HEK293T (cell line): ENCODE data around the gene MROH2A.
A peak's percentile ranks its signal among the peaks of the same experiment; 100 is the strongest.

Experiments used
- CTCF ChIA-PET: fragments of 350-600 bp; formaldehyde crosslinking; extraction: SDS; loops from one replicate; lab custom pipeline; 2021; ENCODE audit warnings: antibody characterized with exemption, inconsistent platforms; lab: Yijun Ruan, JAX
- POLR2A ChIA-PET: fragments of 350-600 bp; formaldehyde crosslinking; extraction: SDS; loops from one replicate; lab custom pipeline; 2020; ENCODE audit warnings: antibody characterized with exemption, inconsistent platforms; lab: Yijun Ruan, JAX
- DNase-seq: peaks from one replicate; pipeline ENCODE4 v3.0.0; 2012; ENCODE audit warnings: mixed read lengths; ENCODE audit errors: extremely low spot score
- ARNT ChIP-seq: fragments of 450-650 bp; IDR thresholded peaks from 2 replicates; pipeline ENCODE4 v1.6.1; 2017; ENCODE audit warnings: mild to moderate bottlenecking
- BHLHE40 ChIP-seq: fragments of 450-650 bp; IDR thresholded peaks from 2 replicates; pipeline ENCODE4 v1.6.1; 2016; ENCODE audit warnings: mild to moderate bottlenecking, moderate library complexity, borderline replicate concordance
- CTBP1 ChIP-seq: fragments of 450-650 bp; IDR thresholded peaks from 2 replicates; pipeline ENCODE4 v1.6.1; 2016; ENCODE audit warnings: borderline replicate concordance
- ELF4 ChIP-seq: fragments of 450-650 bp; IDR thresholded peaks from 2 replicates; pipeline ENCODE4 v1.6.1; 2017; ENCODE audit warnings: antibody characterized with exemption
- FOXA1 ChIP-seq: fragments of 450-650 bp; IDR thresholded peaks from 2 replicates; pipeline ENCODE4 v1.6.1; 2016; ENCODE audit warnings: mild to moderate bottlenecking
- FOXK2 ChIP-seq: fragments of 450-650 bp; IDR thresholded peaks from 2 replicates; pipeline ENCODE4 v1.6.1; 2016; ENCODE audit warnings: mild to moderate bottlenecking
- FOXM1 ChIP-seq: fragments of 450-650 bp; IDR thresholded peaks from 2 replicates; pipeline ENCODE4 v1.6.1; 2017; ENCODE audit warnings: mild to moderate bottlenecking, borderline replicate concordance
- HDGF ChIP-seq: fragments of 450-650 bp; IDR thresholded peaks from 2 replicates; pipeline ENCODE4 v1.6.1; 2017; ENCODE audit warnings: antibody characterized with exemption, borderline replicate concordance
- L3MBTL2 ChIP-seq: fragments of 450-650 bp; conservative IDR thresholded peaks from 2 replicates; pipeline ENCODE4 v1.6.1; 2016; ENCODE audit warnings: mild to moderate bottlenecking
- LEF1 ChIP-seq: fragments of 450-650 bp; IDR thresholded peaks from 2 replicates; pipeline ENCODE4 v1.6.1; 2017; ENCODE audit warnings: mild to moderate bottlenecking, borderline replicate concordance
- NFRKB ChIP-seq: fragments of 450-650 bp; IDR thresholded peaks from 2 replicates; pipeline ENCODE4 v1.6.1; 2016; ENCODE audit warnings: mild to moderate bottlenecking, moderate library complexity
- SP1 ChIP-seq: fragments of 450-650 bp; IDR thresholded peaks from 2 replicates; pipeline ENCODE4 v1.6.1; 2017
- SUZ12 ChIP-seq: fragments of 450-650 bp; IDR thresholded peaks from 2 replicates; pipeline ENCODE4 v1.6.1; 2016; ENCODE audit warnings: mild to moderate bottlenecking
- TARDBP ChIP-seq: fragments of 450-650 bp; IDR thresholded peaks from 2 replicates; pipeline ENCODE4 v1.6.1; 2016
- ZNF384 ChIP-seq: fragments of 450-650 bp; IDR thresholded peaks from 2 replicates; pipeline ENCODE4 v1.6.1; 2016
- TF ChIP-seq, protein P1 (sequence below): fragments of 450-650 bp; IDR thresholded peaks from 2 replicates; pipeline ENCODE4 v1.6.1; 2016

Gene MROH2A

GRCh38 chr2:233831011-233831721 lies 53.0 kb downstream of the MROH2A start:
- no peak for DNase-seq
- CTCF ChIA-PET, result no interaction called here

DNA sequence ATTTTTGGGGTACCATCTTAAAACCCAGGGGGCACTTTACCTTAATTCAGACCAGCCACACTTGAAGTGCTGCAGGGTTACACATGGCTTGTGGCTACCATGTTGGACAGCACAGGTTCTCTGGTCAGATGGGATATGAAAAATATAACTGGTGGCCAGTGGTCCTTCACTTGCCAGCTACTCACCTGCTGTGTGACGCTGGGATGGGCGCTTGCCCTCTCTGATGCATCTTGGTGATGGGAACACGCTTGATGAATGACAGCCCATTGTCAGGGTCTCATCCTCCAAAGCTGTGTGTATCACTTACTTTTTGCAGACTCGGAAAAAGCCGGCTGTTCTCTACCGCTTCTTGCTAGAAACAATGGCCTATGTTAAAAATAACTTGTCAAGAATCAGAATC lies 53.7 kb downstream of the MROH2A start:
- TF ChIP-seq LEF1 (no peak), ELF4 (no peak), SUZ12 (no peak), TARDBP (no peak), FOXM1 (no peak), FOXA1 (no peak), ARNT (no peak), L3MBTL2 (no peak), ZNF384 (no peak), CTBP1 (no peak), SP1 (no peak), FOXK2 (no peak), HDGF (no peak), BHLHE40 (no peak), NFRKB (no peak)
- TF ChIP-seq, protein P1, sequence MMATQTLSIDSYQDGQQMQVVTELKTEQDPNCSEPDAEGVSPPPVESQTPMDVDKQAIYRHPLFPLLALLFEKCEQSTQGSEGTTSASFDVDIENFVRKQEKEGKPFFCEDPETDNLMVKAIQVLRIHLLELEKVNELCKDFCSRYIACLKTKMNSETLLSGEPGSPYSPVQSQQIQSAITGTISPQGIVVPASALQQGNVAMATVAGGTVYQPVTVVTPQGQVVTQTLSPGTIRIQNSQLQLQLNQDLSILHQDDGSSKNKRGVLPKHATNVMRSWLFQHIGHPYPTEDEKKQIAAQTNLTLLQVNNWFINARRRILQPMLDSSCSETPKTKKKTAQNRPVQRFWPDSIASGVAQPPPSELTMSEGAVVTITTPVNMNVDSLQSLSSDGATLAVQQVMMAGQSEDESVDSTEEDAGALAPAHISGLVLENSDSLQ, result no peak
- ChIA-PET POLR2A (interaction anchor here (1.2 kb wide), 1 partner anchor 24 kb away, joined by 3 read pairs; no protein-coding TSS in a partner anchor), CTCF (interaction anchor here (2.1 kb wide), 1 partner anchor 8 kb away, joined by 5 read pairs; no protein-coding TSS in a partner anchor)
- DNase-seq, result no peak

More at GRCh38 chr2:233831011-233831721, 53.0 kb downstream of the MROH2A start:
- POLR2A ChIA-PET, result interaction anchor here (1.2 kb wide), 1 partner anchor 23 kb away, joined by 3 read pairs; no protein-coding TSS in a partner anchor
- TF ChIP-seq FOXM1 (no peak), HDGF (no peak), ELF4 (no peak), L3MBTL2 (no peak), FOXK2 (no peak), LEF1 (no peak), FOXA1 (no peak)

GRCh38 chr2:233832414-233832813 lies 54.3 kb downstream of the MROH2A start:
- ChIA-PET CTCF (interaction anchor here (2.1 kb wide), 1 partner anchor 8 kb away, joined by 5 read pairs; no protein-coding TSS in a partner anchor), POLR2A (interaction anchor here (1.2 to 2.7 kb wide), 2 partner anchors 22 to 25 kb away, joined by 3 to 7 read pairs; partner anchors contain the start of gene HJURP)
- DNase-seq, result no peak
- TF ChIP-seq CTBP1, result no peak
- no peak for TF ChIP-seq L3MBTL2
- TF ChIP-seq BHLHE40, result no peak
- TF ChIP-seq FOXA1, result no peak
- TF ChIP-seq SUZ12, result no peak
- TF ChIP-seq, protein P1, result no peak
- TF ChIP-seq ARNT, result no peak
- TF ChIP-seq HDGF, result no peak
- no peak for TF ChIP-seq ELF4
- TF ChIP-seq LEF1, result no peak

DNA sequence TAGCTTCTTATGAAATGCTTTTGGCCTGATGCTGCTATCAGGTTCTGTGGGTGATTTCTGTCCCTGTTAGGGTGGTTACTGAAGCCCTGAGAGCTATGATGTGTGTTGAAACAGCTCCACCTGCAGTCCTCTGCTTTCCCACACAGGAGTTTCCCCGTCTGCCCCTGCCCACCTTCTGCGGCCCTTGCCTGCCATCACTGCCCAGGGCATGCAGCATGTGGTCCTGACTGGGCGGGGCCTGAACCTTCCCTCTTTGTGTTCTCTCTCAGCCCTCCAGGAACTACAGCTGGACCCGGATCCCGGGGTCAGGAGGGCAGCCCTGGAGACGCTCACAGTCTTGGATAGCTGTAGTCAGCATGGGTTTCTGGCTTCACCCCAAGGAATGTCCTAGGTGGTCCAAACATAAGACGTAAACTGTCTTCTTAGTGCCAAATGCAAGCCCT lies 54.8 kb downstream of the MROH2A start:
- CTCF ChIA-PET, result interaction anchor here (2.1 kb wide), 1 partner anchor 9 kb away, joined by 5 read pairs; no protein-coding TSS in a partner anchor
- POLR2A ChIA-PET, result interaction anchor here (2.7 kb wide), 1 partner anchor 22 kb away, joined by 7 read pairs; the partner anchor contains the start of gene HJURP
- peak; percentile 21 for DNase-seq

DNA sequence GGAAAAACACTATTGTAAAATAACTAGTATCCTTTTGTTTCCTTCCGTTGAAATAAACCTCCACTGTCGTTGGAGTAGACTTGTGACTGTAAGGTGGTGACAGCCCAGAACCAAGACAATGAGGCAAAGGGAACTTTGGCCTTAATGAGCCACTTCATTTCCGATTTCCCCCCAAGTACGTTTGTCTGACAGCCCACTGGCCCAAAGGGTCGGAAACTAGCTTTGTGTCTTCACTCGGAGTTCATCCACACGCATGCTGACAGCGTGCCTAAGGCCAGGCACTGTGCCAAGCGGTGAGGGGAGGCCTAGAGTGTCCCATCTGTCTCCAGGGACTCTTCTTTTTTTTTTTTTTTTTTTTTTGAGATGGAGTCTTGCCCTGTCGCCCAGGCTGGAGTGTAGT lies 55.2 kb downstream of the MROH2A start:
- no peak for TF ChIP-seq ELF4
- TF ChIP-seq ZNF384, result no peak
- TF ChIP-seq NFRKB, result no peak
- no peak for TF ChIP-seq BHLHE40
- no peak for TF ChIP-seq HDGF
- TF ChIP-seq L3MBTL2, result no peak
- TF ChIP-seq FOXA1, result no peak
- TF ChIP-seq TARDBP, result no peak
- TF ChIP-seq, protein P1, result no peak
- TF ChIP-seq CTBP1, result no peak
- no peak for TF ChIP-seq ARNT
- no peak for TF ChIP-seq SUZ12
- ChIA-PET CTCF (interaction anchor here (0.6 to 2.1 kb wide), 2 partner anchors 9 to 369 kb away, joined by 3 to 5 read pairs; no protein-coding TSS in a partner anchor), POLR2A (interaction anchor here (2.7 kb wide), 1 partner anchor 21 kb away, joined by 7 read pairs; the partner anchor contains the start of gene HJURP)
- DNase-seq, result no peak

More for the DNA sequence above, 54.8 kb downstream of the MROH2A start:
- TF ChIP-seq ELF4 (no peak), HDGF (no peak)
